HUES64 (cell line): ENCODE results near the gene ITLN2.
A peak's percentile ranks its signal among the peaks of the same experiment; 100 is the strongest.

Experiments
- H3K27ac ChIP-seq: 2 replicates; pipeline ENCODE4 v1.7.0; 2013; ENCODE audit warnings: low read depth, low read length, inconsistent platforms
- H3K27me3 ChIP-seq: 2 replicates; pipeline ENCODE4 v1.6.1; 2013; ENCODE audit warnings: mild to moderate bottlenecking, low read length; ENCODE audit not compliant: insufficient read depth
- H3K36me3 ChIP-seq: 2 replicates; pipeline ENCODE4 v1.6.1; 2013; ENCODE audit warnings: mild to moderate bottlenecking, low read length; ENCODE audit not compliant: insufficient read depth
- H3K4me1 ChIP-seq: 2 replicates; pipeline ENCODE4 v1.6.1; 2013; ENCODE audit warnings: mild to moderate bottlenecking, low read length, moderate library complexity; ENCODE audit not compliant: insufficient read depth
- H3K4me3 ChIP-seq: 2 replicates; pipeline ENCODE4 v1.5.1; 2013; ENCODE audit warnings: mild to moderate bottlenecking, low read length, moderate library complexity
- H3K9ac ChIP-seq: 2 replicates; pipeline ENCODE4 v1.6.1; 2013; ENCODE audit warnings: mild to moderate bottlenecking, low read depth, low read length
- H3K9me3 ChIP-seq: 2 replicates; pipeline ENCODE4 v1.6.1; 2013; ENCODE audit warnings: low read depth, low read length; ENCODE audit not compliant: insufficient read depth
- WGBS: fragments of 150-250, 120-280 bp; methylation state at CpG from one replicate; pipeline ENCODE4 v1.1.7; 2013; ENCODE audit warnings: missing lambda C conversion rate; 5-methylcytosine and 5-hydroxymethylcytosine counted together

ITLN2 gene

GRCh38 chr1:160981584-160982411 lies 27.2 kb upstream of the ITLN2 start:
- H3K36me3 ChIP-seq: no peaks in the 10 kb centered on the region
- WGBS: 8% methylated on average over 41 of the region's 42 CpGs
- H3K9ac ChIP-seq: peak overlapping the region; percentile 65
- H3K4me3 ChIP-seq: peak overlapping the region; percentile 47
- H3K9me3 ChIP-seq: no peaks in the 10 kb centered on the region
- H3K27me3 ChIP-seq: peaks cover 16% of the 10 kb centered on the region; the same call in 1 of the 2 replicates
- peak overlapping the region; percentile 88; the same call in 1 of the 2 replicates for H3K27ac ChIP-seq
- peaks cover 13% of the 10 kb centered on the region for H3K4me1 ChIP-seq

DNA sequence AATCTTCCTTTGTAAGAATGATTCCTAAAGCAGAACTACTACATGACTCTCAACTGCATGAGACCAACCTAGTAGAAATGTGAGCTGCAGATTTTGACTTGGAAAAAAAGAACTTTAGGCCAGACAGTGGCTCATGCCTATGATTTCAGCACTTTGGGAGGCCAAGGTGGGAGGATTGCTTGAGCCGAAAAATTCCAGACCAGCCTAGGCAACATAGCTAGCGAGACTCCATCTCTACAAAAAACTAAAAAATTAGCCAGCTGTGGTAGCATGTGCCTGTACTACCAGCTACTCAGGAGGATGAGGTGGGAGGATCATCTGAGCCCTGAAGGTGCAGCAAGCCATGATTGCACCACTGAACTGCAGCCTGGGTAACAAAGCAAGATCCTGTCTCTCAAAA lies 24.7 kb upstream of the ITLN2 start:
- WGBS: 96% methylated on average over 2 of the region's 2 CpGs
- Histone ChIP-seq H3K9ac (no peak overlapping the region), H3K9me3 (no peaks in the 10 kb centered on the region), H3K27ac (no peak overlapping the region), H3K4me1 (peaks cover 9% of the 10 kb centered on the region), H3K36me3 (no peaks in the 10 kb centered on the region), H3K4me3 (no peak overlapping the region), H3K27me3 (peaks cover 16% of the 10 kb centered on the region; the same call in 1 of the 2 replicates)

- Histone ChIP-seq H3K4me1 (peaks cover 9% of the 10 kb centered on the region), H3K27ac (no peak overlapping the region), H3K9ac (no peak overlapping the region), H3K4me3 (no peak overlapping the region), H3K9me3 (no peaks in the 10 kb centered on the region), H3K27me3 (peaks cover 16% of the 10 kb centered on the region; the same call in 1 of the 2 replicates), H3K36me3 (no peaks in the 10 kb centered on the region)
- 91% methylated on average over 7 of the region's 11 CpGs for WGBS
These were observed 23.9 kb upstream of the ITLN2 start for GRCh38 chr1:160978510-160978927.

DNA sequence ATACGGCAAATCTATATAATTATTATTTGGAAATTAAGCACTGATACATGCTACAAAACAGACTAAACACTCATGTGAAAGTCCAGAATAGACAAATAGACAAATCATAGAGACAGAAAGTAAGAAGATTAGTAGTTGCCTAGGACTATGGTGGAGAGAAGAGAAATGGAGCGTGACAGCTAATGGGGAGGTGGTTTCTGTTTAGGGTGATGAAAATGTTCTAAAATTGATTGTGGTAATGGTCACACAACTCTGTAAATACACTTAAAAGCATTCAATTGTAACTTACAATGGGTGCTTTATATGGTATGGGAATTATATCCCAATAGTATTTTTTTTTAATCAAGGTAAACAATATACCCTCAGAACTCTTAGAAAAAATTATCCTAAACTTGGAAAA lies 20.4 kb upstream of the ITLN2 start:
- Histone ChIP-seq H3K4me1 (peaks cover 19% of the 10 kb centered on the region), H3K9ac (no peak overlapping the region), H3K27ac (no peak overlapping the region), H3K27me3 (no peaks in the 10 kb centered on the region), H3K4me3 (no peak overlapping the region), H3K9me3 (no peaks in the 10 kb centered on the region), H3K36me3 (no peaks in the 10 kb centered on the region)
- WGBS: 87% methylated on average over 1 of the region's 2 CpGs

DNA sequence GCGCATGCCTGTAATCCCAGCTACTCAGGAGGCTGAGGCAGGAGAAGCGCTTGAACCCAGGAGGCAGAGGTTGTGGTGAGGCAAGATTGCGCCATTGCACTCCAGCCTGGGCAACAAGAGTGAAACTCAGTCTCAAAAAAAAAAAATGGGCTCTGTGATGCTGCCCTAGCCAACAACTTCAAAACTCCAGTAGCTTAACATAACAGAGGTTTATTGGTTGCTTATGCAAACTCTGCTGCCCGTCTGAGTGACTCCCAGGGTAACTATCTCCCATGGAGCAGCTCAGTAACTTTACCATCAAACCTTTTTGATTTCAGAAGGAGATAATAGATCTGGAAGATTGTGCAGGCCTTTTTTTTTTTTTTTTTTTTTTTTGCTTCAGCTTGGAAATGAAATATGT lies 18.9 kb upstream of the ITLN2 start:
- Histone ChIP-seq H3K27ac (no peak overlapping the region), H3K36me3 (no peaks in the 10 kb centered on the region), H3K4me3 (no peak overlapping the region), H3K9ac (no peak overlapping the region), H3K27me3 (no peaks in the 10 kb centered on the region), H3K9me3 (no peaks in the 10 kb centered on the region), H3K4me1 (peaks cover 19% of the 10 kb centered on the region)
- 80% methylated on average over 4 of the region's 4 CpGs for WGBS

DNA sequence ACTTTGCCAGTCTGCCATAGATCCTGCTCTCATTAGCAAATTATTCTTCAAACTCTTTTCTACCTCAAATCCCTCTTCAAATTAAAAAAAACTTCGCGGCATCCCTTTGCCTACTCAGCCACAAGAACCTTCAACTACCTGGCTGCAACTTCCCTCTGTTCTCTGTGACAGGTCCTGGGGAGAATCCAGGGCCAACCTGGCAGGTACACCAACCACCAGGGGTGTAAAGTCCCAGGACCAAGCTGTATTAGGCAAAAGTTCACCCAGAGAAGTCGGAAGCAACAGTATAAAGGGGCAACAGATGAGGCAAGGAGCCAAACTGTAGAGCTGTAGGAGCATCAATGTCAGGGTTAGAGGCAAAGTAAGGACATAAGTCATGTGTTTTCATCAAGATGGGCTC lies 18.3 kb upstream of the ITLN2 start:
- Histone ChIP-seq H3K27me3 (no peaks in the 10 kb centered on the region), H3K9ac (no peak overlapping the region), H3K27ac (no peak overlapping the region), H3K4me3 (no peak overlapping the region), H3K4me1 (peaks cover 19% of the 10 kb centered on the region), H3K36me3 (no peaks in the 10 kb centered on the region), H3K9me3 (no peaks in the 10 kb centered on the region)
- WGBS: 59% methylated on average over 3 of the region's 3 CpGs

GRCh38 chr1:160971618-160972056 lies 17.0 kb upstream of the ITLN2 start:
- H3K36me3 ChIP-seq: no peaks in the 10 kb centered on the region
- peak overlapping the region; percentile 4; the same call in 1 of the 2 replicates for H3K27ac ChIP-seq
- H3K4me3 ChIP-seq: 0 out of 2 replicates have a peak overlapping the region, but pooled peaks have one; percentile 9
- peaks cover 19% of the 10 kb centered on the region for H3K4me1 ChIP-seq
- no peak overlapping the region for H3K9ac ChIP-seq
- H3K27me3 ChIP-seq: no peaks in the 10 kb centered on the region
- H3K9me3 ChIP-seq: no peaks in the 10 kb centered on the region
- 19% methylated on average over 6 of the region's 6 CpGs for WGBS

GRCh38 chr1:160963521-160963920 lies 8.9 kb upstream of the ITLN2 start:
- WGBS: 50% methylated on average over 2 of the region's 4 CpGs
- Histone ChIP-seq H3K36me3 (no peaks in the 10 kb centered on the region), H3K9me3 (no peaks in the 10 kb centered on the region), H3K4me1 (peaks cover 10% of the 10 kb centered on the region; the same call in 1 of the 2 replicates), H3K9ac (no peak overlapping the region), H3K27ac (no peak overlapping the region), H3K27me3 (no peaks in the 10 kb centered on the region), H3K4me3 (no peak overlapping the region)

DNA sequence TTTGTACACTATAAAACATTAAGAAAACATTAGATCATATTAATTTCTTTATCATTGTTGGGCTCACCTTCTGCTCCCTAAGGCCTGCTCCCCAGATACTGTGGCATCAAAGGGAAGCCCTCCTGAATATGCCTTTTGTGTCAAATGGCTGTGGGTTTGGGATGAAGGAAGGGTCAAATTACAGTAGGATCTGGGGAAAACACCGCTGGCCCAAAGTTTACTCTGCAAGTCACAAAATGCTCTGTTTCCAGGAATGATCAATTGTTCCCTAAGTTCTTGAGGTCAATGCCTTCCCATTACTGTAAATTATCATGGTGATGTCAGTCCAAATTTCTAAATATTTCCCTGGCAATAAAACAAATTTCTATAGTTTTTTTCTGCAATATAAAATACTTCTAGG lies 6.8 kb upstream of the ITLN2 start:
- WGBS: 34% methylated on average over 1 of the region's 1 CpG
- no peaks in the 10 kb centered on the region for H3K27me3 ChIP-seq
- no peaks in the 10 kb centered on the region for H3K36me3 ChIP-seq
- no peak overlapping the region for H3K27ac ChIP-seq
- H3K4me3 ChIP-seq: no peak overlapping the region
- no peaks in the 10 kb centered on the region for H3K9me3 ChIP-seq
- peaks cover 10% of the 10 kb centered on the region; the same call in 1 of the 2 replicates for H3K4me1 ChIP-seq
- no peak overlapping the region for H3K9ac ChIP-seq

DNA sequence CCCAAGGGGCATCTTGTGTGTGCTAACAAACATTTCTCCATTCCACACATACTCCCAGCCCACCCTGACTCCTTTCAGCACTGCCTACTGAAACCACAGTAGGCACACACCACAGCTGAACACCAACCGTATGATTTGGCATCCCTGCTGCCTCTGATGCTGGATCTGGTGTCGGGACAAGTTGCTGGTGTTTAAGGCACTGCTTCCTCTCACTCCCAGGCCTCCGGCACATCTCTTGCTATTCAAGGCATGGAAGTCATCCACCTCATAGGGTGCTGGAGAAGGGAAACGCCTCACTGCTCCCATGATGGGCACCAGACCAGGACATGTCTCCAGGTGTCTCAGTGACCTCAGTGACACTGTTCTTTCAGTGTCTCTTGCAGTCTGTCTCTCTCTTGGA lies 2.4 kb upstream of the ITLN2 start:
- Histone ChIP-seq H3K9me3 (no peaks in the 10 kb centered on the region), H3K36me3 (no peaks in the 10 kb centered on the region), H3K4me1 (peaks cover 18% of the 10 kb centered on the region; the same call in 1 of the 2 replicates), H3K27ac (no peak overlapping the region), H3K9ac (no peak overlapping the region), H3K27me3 (no peaks in the 10 kb centered on the region), H3K4me3 (no peak overlapping the region)
- 90% methylated on average over 4 of the region's 4 CpGs for WGBS

GRCh38 chr1:160953030-160953429 lies 1.6 kb downstream of the ITLN2 start:
- Histone ChIP-seq H3K9ac (no peak overlapping the region), H3K4me1 (peaks cover 16% of the 10 kb centered on the region), H3K4me3 (no peak overlapping the region), H3K27ac (no peak overlapping the region), H3K27me3 (no peaks in the 10 kb centered on the region), H3K36me3 (no peaks in the 10 kb centered on the region), H3K9me3 (no peaks in the 10 kb centered on the region)
- 91% methylated on average over 3 of the region's 3 CpGs for WGBS
